NCI-H1694 (cell line): Measurements from ENCODE around the gene GRM5.

ENCODE experiments used
- DNase-seq: peaks from one replicate; lab custom pipeline; 2025; lab: John Stamatoyannopoulos, UW

GRM5 gene

GRCh38 chr11:88695689-88696414 lies 369.9 kb downstream of the GRM5 start:
- no peak for DNase-seq

DNA sequence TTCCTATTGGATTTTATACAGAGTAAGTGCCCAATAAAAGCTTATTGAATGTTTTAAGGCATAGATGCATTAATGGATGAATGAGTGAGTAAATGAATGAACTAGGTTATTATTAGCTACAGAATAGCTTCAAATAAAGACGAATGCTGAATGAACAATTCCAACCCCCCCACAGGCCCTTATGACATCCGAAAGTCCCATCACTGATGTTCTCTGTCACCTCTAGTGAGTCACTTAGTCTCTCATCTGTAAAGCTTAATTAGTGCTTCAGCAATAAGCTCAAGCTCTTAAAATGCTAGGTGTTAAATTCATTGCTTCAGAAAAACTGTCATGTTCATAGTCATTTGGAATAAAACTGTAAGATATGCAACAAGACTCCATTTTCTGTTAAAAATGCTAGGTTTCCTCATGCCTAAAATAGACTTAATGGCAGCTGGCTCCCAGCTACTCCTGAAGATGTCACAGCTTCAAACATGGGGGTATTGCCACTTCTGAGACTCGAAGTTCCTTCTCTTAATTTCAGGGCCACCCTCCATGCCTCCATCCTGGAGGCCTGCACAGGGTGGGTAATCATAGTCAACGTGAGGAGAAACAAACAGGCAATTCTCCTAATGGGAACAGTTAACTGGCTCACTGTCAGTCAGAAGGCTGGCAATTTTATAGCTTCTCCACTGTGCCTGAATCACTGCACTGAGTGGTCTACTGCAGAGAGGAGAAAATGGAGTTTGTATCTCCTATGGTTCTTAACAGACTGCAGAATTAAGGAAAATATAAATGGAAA lies 373.3 kb downstream of the GRM5 start:
- no peak for DNase-seq

DNA sequence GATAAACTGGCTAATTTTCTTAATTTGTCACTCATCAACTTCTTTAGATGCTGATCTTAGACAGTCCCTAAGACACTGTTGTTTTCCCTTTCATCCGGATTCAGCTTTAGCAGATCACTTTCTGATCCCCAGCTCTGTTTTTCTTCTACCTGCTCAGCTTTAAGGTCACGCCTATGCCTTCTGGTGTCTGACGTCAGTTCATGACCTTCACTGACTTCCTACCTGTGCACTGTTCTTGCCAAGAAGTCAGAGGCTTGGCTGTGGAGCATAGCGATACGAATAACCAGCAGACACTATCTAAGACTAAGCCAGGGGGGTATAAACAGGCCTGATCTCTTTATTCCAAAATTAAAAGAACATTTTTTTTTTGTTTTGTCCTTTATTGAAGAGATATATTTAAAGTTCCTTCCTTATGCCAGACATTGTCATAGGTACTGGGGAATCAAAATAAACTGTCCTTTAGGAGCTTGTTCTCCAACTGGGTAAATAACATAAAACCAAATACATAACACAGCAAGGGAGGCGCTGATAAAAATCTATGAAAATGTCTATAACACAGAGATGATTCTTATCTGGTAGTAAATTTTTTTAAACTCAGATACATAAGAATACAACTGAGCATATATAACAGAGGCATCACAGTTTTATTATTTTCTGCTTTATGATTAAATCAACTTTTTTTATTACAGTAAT lies 376.1 kb downstream of the GRM5 start:
- no peak for DNase-seq

DNA sequence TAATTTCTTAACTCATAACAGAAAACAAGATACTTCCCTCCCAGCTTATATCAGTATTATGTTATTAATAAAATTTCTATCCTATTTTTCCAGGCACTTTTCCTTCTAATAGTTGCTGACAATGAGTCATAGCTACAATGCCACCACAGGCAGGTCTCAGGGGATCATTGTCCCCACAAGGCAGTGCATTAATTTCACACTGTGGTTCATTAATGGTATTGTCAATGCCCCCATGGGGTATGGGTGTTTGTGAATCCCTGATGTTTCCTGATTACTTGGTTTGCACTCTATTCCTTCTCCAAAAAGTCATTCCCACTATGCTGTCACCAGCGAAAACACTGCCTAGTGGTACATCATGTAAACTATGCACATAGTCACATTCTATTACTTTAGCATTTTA lies 382.8 kb downstream of the GRM5 start:
- DNase-seq, result no peak

- no peak for DNase-seq
These were observed 385.0 kb downstream of the GRM5 start for GRCh38 chr11:88680806-88681205.

DNA sequence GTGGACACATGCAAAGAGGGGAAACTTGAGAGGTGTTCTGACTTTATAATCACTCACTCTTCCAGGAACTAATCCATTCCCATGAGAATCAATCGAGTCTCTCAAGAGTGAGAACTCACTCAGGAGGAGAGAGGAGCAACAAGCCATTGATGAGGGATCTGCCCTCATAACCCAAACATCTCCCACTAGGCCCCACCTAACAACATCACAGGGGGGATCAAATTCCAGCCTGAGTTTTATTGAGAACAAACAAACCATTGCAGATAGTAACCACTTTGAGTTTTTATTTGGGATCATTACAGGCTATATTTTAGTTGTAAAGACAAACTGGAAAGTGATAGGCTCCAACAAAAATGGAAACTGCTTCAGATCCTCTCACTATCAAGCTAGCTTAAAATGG lies 399.4 kb downstream of the GRM5 start:
- no peak for DNase-seq

- DNase-seq, result no peak
These were observed 408.6 kb downstream of the GRM5 start for GRCh38 chr11:88657076-88657738.

DNA sequence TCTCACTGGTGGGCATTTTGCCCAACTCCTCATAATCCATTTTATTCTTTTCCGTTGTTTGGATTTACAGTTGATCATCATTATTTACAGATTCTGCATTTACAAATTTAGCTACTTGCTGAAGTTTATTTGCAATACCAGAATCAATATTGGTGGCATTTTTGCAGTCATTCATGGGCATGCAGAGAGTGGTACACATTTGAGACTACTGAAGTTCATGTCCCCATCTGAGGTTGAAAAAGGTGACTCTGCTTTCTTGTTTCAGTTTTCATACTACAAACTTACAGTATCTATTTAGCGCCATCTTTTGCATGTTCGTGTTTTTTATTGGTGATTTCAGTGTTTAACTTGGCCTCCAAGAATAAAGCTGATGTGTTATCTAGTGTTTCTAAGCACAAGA lies 409.5 kb downstream of the GRM5 start:
- DNase-seq, result no peak

DNA sequence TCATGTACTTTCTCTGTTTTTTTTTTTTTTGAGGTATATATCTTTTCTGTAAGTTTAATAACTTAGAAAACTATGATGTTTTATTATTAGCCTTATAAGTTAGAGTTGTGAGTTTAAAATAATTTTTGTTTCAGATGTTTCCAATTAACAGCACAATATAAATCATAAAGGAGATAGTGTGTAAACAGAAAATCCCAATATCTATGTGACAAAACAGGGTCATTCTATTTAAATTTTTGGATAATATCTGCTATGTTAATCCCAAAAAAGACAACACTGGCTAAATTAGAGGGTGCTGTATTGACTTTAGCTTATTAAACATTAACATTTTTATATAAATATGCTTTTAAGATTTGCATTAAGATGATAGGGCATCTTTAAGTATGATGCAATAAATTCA lies 410.1 kb downstream of the GRM5 start:
- DNase-seq, result no peak

GRCh38 chr11:88655196-88655595 lies 410.6 kb downstream of the GRM5 start:
- DNase-seq, result no peak

DNA sequence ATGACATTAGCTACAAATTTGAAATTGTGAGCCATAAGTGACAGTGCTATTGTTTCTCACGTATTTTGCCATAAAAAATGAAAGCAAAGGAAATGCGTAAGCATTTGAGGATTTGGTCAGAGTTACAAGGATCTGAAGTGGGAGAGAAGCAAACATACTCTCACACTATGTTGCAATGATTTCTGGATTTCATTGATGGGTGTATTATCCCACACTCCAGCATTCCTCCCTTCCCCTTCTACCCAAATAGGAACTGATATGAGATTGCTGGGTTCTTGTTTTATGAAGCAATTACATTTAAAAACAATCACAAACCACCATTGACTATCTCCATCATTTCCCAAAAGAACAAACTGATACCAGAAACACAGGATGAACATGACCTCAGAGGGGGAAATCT lies 414.2 kb downstream of the GRM5 start:
- DNase-seq, result no peak

- no peak for DNase-seq
These were observed 421.1 kb downstream of the GRM5 start for GRCh38 chr11:88644724-88645123.

DNA sequence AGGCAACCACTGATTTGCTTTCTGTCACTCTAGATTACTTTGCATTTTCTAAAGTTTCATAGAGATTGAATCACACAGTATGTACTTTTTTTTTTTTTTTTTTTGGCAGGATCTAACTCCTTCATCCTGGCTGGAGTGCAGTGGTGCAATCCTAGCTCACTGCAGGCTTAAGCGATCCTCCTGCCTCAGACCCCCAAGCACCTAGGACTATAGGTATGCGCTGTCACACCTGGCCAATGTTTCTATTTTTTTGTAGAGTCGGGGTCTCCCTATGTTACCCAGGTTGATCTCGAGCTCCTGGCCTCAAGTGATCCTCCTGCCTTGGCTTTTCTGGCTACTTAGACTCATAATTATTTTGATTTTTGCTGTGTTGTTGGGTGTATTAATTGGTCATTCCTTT lies 433.6 kb downstream of the GRM5 start:
- DNase-seq, result no peak

GRCh38 chr11:88631497-88631896 lies 434.3 kb downstream of the GRM5 start:
- DNase-seq, result no peak

DNA sequence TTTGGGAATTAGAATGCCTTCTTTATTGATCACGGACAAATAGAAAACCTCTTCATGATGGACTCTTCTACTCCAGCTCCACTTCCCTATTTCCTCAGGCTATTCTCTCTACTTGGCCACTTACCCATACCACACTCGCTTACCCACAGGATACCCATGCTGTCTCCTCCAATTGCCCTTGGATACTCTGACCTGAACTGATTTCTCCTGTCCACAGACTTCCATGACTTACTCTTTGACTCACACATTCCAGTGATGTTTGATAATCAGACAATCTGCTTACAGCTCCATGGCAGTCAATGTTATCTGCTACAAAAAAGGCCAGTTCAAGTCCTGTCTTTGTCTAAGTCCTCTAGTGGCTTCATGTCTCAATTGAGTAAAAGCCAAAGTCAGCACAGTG lies 436.3 kb downstream of the GRM5 start:
- no peak for DNase-seq

- no peak for DNase-seq
These were observed 439.6 kb downstream of the GRM5 start for GRCh38 chr11:88626216-88626615.

DNA sequence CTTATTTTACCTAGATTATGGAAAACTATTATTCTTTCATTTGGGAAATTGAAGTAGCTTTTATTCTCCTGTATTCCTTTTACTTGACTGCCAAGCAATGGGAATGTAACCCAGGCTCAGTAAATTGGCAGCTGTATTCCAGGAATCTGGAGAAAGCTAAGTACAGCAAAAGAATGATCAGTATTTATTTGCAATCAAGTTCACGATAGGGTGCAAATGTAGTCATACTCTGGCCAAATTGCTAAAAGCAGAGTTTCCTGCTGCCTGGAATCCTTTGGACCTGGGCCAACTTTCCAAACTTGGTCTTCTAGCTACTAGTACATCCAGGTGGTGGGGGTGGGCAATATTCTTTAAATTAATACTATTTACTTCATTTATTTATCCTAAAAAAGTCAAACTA lies 442.3 kb downstream of the GRM5 start:
- DNase-seq, result no peak

DNA sequence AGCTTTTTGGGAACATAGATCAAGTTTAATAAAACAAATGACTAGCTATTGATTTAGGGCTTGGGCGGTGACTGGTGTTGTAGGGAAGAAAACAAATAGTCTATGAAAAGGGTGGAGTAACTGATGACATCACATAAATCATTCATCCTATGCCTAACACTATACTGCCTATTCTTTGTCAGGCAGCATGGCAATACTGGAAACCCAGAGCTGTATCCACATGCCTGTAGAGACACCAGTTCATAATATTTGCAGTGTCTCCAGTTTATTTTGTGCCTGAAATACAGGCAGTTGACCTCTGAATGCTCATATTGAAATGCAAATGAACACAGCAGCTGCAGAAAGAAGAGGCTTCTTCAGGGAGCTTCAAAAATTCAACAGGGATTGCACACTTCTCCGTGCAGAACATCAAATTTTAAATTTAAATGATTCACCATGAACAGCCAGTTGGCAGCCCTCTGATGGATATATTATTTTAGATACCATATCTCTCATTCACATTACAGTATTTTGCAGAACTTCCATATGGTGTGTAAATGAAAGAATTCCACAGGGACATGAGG lies 445.1 kb downstream of the GRM5 start:
- no peak for DNase-seq

GRCh38 chr11:88619656-88620385 lies 446.0 kb downstream of the GRM5 start:
- no peak for DNase-seq

DNA sequence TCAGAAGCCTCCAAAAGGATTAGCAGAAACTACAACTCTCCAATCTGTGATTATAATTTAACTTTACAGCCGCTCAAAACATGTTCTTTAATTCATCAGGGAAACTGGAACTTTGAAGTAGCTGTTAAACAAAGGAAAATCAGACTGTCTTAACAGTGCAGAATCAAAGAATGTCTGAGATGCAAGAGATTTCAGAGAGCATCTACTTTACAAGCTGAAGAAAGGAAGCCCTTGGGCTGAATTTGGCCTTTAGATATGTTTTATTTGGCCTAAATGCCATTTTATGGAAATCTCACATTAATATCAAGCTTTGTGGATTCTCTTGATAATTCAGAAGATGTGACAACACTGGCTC lies 446.7 kb downstream of the GRM5 start:
- DNase-seq, result no peak

DNA sequence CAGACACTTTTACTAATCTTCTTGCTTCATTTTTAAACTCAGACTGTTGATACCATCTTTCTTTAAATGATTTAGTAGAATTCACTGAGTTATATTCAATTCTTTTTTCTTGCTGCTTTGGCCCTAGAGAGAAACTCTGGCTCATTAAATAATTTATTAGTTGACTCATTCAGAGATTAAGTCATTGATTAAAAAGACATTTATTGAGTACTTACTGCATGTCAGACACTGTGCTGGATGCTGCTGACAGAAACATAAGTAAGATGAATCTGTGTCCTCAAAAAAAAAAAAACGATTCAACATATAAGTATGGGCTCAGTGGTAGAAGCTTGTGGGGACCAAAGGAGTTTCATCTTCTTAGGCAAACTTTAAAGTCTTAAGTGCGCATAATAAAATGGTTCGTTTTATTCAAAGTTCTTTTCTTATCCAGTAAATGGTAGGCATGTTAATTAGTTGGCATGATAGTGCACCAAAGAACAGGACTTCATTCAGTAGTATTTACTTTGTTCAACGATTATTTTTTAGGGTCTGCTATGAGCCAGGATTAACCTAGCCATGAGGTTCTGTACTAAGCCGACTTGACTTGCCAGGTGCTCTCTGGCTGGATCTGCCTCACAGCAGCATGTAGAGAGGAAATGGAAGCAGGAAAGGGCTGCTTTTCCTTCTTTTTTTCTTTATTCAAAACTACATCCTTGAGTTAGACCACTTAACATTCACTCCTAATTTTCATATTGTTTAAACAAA lies 447.3 kb downstream of the GRM5 start:
- DNase-seq, result no peak
